Measurements from ENCODE around the gene WDR20.

DNA sequence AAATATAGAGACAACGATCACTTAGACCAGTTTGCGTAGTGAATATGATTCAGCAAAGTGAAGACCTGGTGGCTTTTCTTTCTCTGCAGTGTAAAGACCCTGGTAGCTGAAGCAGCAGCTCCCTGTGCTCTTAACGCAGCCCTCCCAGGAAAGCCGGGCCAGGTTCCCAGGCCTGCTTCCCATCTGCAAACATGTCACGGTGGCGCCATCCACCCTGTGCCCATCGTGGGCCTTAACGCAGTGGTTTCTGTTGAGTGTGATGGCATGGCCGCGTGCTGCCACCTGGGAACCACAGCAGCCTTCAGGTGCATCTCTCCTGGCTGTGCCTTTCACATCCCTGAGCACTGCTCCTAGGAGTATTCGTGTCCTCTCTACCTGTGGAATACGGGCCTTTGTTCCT, 71.5 kb downstream of the WDR20 start:
- TF ChIP-seq GABPA (IDR thresholded peaks at IDR 0.05; ENCODE audit: low read depth) = no peak
- TF ChIP-seq, protein P1, sequence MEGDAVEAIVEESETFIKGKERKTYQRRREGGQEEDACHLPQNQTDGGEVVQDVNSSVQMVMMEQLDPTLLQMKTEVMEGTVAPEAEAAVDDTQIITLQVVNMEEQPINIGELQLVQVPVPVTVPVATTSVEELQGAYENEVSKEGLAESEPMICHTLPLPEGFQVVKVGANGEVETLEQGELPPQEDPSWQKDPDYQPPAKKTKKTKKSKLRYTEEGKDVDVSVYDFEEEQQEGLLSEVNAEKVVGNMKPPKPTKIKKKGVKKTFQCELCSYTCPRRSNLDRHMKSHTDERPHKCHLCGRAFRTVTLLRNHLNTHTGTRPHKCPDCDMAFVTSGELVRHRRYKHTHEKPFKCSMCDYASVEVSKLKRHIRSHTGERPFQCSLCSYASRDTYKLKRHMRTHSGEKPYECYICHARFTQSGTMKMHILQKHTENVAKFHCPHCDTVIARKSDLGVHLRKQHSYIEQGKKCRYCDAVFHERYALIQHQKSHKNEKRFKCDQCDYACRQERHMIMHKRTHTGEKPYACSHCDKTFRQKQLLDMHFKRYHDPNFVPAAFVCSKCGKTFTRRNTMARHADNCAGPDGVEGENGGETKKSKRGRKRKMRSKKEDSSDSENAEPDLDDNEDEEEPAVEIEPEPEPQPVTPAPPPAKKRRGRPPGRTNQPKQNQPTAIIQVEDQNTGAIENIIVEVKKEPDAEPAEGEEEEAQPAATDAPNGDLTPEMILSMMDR (IDR thresholded peaks at IDR 0.05) = no peak
- no peak for TF ChIP-seq RAD21 (IDR thresholded peaks at IDR 0.05; ENCODE audit: low read length)
- TF ChIP-seq EZH2phosphoT487 (IDR thresholded peaks at IDR 0.05; ENCODE audit: borderline replicate concordance, low read depth) = no peak
- TF ChIP-seq, protein P2, sequence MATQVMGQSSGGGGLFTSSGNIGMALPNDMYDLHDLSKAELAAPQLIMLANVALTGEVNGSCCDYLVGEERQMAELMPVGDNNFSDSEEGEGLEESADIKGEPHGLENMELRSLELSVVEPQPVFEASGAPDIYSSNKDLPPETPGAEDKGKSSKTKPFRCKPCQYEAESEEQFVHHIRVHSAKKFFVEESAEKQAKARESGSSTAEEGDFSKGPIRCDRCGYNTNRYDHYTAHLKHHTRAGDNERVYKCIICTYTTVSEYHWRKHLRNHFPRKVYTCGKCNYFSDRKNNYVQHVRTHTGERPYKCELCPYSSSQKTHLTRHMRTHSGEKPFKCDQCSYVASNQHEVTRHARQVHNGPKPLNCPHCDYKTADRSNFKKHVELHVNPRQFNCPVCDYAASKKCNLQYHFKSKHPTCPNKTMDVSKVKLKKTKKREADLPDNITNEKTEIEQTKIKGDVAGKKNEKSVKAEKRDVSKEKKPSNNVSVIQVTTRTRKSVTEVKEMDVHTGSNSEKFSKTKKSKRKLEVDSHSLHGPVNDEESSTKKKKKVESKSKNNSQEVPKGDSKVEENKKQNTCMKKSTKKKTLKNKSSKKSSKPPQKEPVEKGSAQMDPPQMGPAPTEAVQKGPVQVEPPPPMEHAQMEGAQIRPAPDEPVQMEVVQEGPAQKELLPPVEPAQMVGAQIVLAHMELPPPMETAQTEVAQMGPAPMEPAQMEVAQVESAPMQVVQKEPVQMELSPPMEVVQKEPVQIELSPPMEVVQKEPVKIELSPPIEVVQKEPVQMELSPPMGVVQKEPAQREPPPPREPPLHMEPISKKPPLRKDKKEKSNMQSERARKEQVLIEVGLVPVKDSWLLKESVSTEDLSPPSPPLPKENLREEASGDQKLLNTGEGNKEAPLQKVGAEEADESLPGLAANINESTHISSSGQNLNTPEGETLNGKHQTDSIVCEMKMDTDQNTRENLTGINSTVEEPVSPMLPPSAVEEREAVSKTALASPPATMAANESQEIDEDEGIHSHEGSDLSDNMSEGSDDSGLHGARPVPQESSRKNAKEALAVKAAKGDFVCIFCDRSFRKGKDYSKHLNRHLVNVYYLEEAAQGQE (IDR thresholded peaks at IDR 0.05; ENCODE audit: low read depth, low read length) = no peak
- no peak for TF ChIP-seq POLR2AphosphoS5 (IDR thresholded peaks at IDR 0.05; ENCODE audit: low read depth, low read length)
- no peak for TF ChIP-seq NRF1 (IDR thresholded peaks at IDR 0.05; ENCODE audit: low read depth, low read length)
- TF ChIP-seq, protein P3, sequence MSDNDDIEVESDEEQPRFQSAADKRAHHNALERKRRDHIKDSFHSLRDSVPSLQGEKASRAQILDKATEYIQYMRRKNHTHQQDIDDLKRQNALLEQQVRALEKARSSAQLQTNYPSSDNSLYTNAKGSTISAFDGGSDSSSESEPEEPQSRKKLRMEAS (IDR thresholded peaks at IDR 0.05; ENCODE audit: low read depth) = no peak
- TF ChIP-seq CHD2 (IDR thresholded peaks at IDR 0.05; ENCODE audit: low read length, partially characterized antibody) = no peak
- TF ChIP-seq EP300 (IDR thresholded peaks at IDR 0.05; ENCODE audit: borderline replicate concordance in 1 of 2, low read depth in 1 of 2, low read length in 1 of 2) = no peak
